Measurements from ENCODE around the gene GDF11. TPM values are rescaled to one million over a fixed set of nuclear protein-coding genes. Genes with fewer than 3 reads are reported as not detected.

GDF11 gene
- total and polyA plus RNA-seq, 2 of the 4 experiments (the other 2 are of a cell fraction): 2.7 to 12.9 TPM

GRCh38 chr12:55745361-55746173 is 2.6 kb downstream of the GDF11 start:
- in situ Hi-C loops (cut with MboI; ENCODE audit: low sequenced_read_pairs): no loop called here
- Histone ChIP-seq H3K18ac (ENCODE audit: low read depth, low read length) (no peak overlapping the region), H2BK20ac (ENCODE audit: low read depth, low read length) (no peak overlapping the region), H3K4me1 (ENCODE audit: control insufficient read depth, insufficient read depth, low read length) (peaks cover 15% of the 10 kb centered on the region), H4K91ac (ENCODE audit: insufficient read depth, low read depth, low read length) (no peak overlapping the region), H2BK5ac (ENCODE audit: low read depth, low read length, poor library complexity, severe bottlenecking) (no peak overlapping the region), H2BK15ac (ENCODE audit: low read depth, low read length) (no peak overlapping the region), H3K4me2 (ENCODE audit: low read depth, low read length) (peak overlapping the region; percentile 99), H2AK9ac (replicated peaks; ENCODE audit: low read depth, low read length, poor library complexity) (peak overlapping the region; percentile 3), H3K79me1 (ENCODE audit: low read depth in 1 of 2, low read length in 2 of 2) (peaks cover 2 to 30% of the 10 kb centered on the region in 2 experiments; a peak in 2 of 4 replicates), H3K9me1 (ENCODE audit: insufficient read depth, low read length) (peaks cover 9% of the 10 kb centered on the region; the same call in 1 of the 2 replicates), H3K27me3 (ENCODE audit: control insufficient read depth, insufficient read depth, low read length) (no peaks in the 10 kb centered on the region), H4K8ac (ENCODE audit: low read depth in 2 of 2, low read length in 2 of 2) (no peak overlapping the region), H3K27ac (ENCODE audit: insufficient read depth, low read length) (no peak overlapping the region), H2AK5ac (ENCODE audit: low read depth, low read length) (peak overlapping the region; percentile 63; the same call in 1 of the 2 replicates), H3K4ac (ENCODE audit: low read depth, low read length) (no peak overlapping the region), H3K36me3 (ENCODE audit: control insufficient read depth, insufficient read depth, low read length) (peaks cover 11% of the 10 kb centered on the region), H3K9ac (ENCODE audit: low read depth, low read length) (peak overlapping the region; percentile 27; the same call in 1 of the 2 replicates), H2BK120ac (ENCODE audit: low read depth, low read length) (no peak overlapping the region), H3K56ac (ENCODE audit: extremely low read depth, insufficient read depth, low read length) (no peak overlapping the region), H3K23ac (ENCODE audit: low read depth, low read length) (peak overlapping the region; percentile 49; the same call in 1 of the 2 replicates), H3K9me3 (ENCODE audit: control insufficient read depth, insufficient read depth, low read length) (no peaks in the 10 kb centered on the region), H3K4me3 (ENCODE audit: insufficient read depth, low read depth, low read length) (peak overlapping the region; percentile 18; the same call in 1 of the 2 replicates), H4K5ac (ENCODE audit: low read depth, low read length) (no peak overlapping the region; the same call in 1 of the 2 replicates), H3K14ac (replicated peaks; ENCODE audit: low read depth, low read length) (no peak overlapping the region), H4K20me1 (ENCODE audit: insufficient read depth, low read length) (peaks cover 7% of the 10 kb centered on the region), H2AFZ (replicated peaks; ENCODE audit: low read length, poor library complexity) (no peak overlapping the region)
- intact Hi-C loops (cut with micrococcal nuclease): no loop called here
- POLR2A ChIA-PET (ENCODE audit: unreplicated experiment): no interaction called here
- BruUV-seq (replicated peaks): no TSS peak
- TF ChIP-seq FOS (IDR thresholded peaks at IDR 0.05; ENCODE audit: low read depth, low read length) (no peak), CTCF (conservative IDR thresholded peaks at IDR 0.05; ENCODE audit: low read depth, low read length) (no peak), CEBPB (IDR thresholded peaks at IDR 0.05; ENCODE audit: low read depth, low read length) (no peak), RCOR1 (IDR thresholded peaks at IDR 0.05; ENCODE audit: insufficient replicate concordance, low read length) (no peak), SMC3 (IDR thresholded peaks at IDR 0.05; ENCODE audit: low read depth, low read length) (no peak), RFX5 (IDR thresholded peaks at IDR 0.05; ENCODE audit: low read depth, low read length) (no peak), CHD1 (IDR thresholded peaks at IDR 0.05; ENCODE audit: low read depth, low read length) (no peak), USF2 (IDR thresholded peaks at IDR 0.05; ENCODE audit: low read depth, low read length) (no peak), ELK1 (IDR thresholded peaks at IDR 0.05; ENCODE audit: borderline replicate concordance, low read depth, low read length) (no peak), BHLHE40 (IDR thresholded peaks at IDR 0.05; ENCODE audit: low read depth, low read length) (no peak), MAFK (IDR thresholded peaks at IDR 0.05; ENCODE audit: low read depth, low read length) (no peak), POLR2A (IDR thresholded peaks at IDR 0.05; ENCODE audit: low read depth, low read length) (no peak)
- CTCF ChIA-PET: interaction anchor here (1.8 kb wide), 1 partner anchor 184 kb away, joined by 5 read pairs; no protein-coding TSS in a partner anchor
- dilution Hi-C loops (cut with HindIII; ENCODE audit: low sequenced_read_pairs, unreplicated experiment): no loop called here
- DNase-seq (no peak), ATAC-seq (ENCODE audit: low read depth) (no peak)
- WGBS, 2 experiments (ENCODE audit: extremely low coverage in 2 of 2, insufficient read length in 1 of 2): 32% methylated on average over 4 of the region's 13 CpGs; no CpG with 5 or more reads in 1 of the 2 experiments

All from IMR-90 (cell line).